IPS-18a (cell line): ENCODE data around the gene EEF1A2.
A peak's percentile ranks its signal among the peaks of the same experiment; 100 is the strongest.

Experiments
- H3K27ac ChIP-seq: one replicate; pipeline ENCODE4 v1.5.1; 2013; ENCODE audit warnings: low read length
- H3K27me3 ChIP-seq: one replicate; pipeline ENCODE4 v1.6.1; 2013; ENCODE audit warnings: mild to moderate bottlenecking, low read length; ENCODE audit not compliant: control insufficient read depth, insufficient read depth
- H3K36me3 ChIP-seq: one replicate; pipeline ENCODE4 v1.6.1; 2013; ENCODE audit warnings: low read depth, low read length; ENCODE audit not compliant: control insufficient read depth
- H3K4me1 ChIP-seq: one replicate; pipeline ENCODE4 v1.6.1; 2013; ENCODE audit warnings: low read depth, low read length; ENCODE audit not compliant: control insufficient read depth
- H3K4me3 ChIP-seq: one replicate; pipeline ENCODE4 v1.5.1; 2013; ENCODE audit warnings: low read length
- H3K9ac ChIP-seq: one replicate; pipeline ENCODE4 v1.6.1; 2013; ENCODE audit warnings: mild to moderate bottlenecking, low read length, moderate library complexity
- H3K9me3 ChIP-seq: one replicate; pipeline ENCODE4 v1.6.1; 2013; ENCODE audit warnings: low read depth, low read length; ENCODE audit not compliant: control insufficient read depth

Gene EEF1A2

DNA sequence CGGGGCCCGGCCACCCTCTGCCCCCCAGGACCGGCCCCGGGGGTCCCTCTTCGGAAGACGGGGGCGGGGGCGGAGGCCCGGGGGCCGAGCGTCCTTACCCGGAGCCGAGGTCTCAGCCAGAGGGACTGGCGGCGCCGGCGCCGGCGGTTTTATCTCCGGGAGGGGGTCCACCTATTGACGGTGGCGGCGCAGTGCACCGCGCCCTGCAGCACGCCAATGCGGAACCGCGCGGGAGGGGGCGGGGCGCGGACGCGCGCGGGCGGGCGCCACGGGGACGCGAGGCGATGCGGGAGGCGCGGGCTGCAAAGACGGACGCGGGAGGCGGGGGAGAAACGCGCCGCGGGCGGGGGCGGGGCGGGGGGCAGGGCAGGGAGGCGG, at the start of gene EEF1A2:
TSS of gene EEF1A2 (minus strand) at position 124 of the 378 bp plus-strand sequence. CDS start 1,320 bp downstream, outside the sequence.
- no peaks in the 10 kb centered on the region for H3K36me3 ChIP-seq
- H3K4me3 ChIP-seq, result peak within 1 kb of the TSS; percentile 33
- peaks cover 60% of the 10 kb centered on the region for H3K27me3 ChIP-seq
- H3K27ac ChIP-seq, result no peak within 1 kb of the TSS
- H3K4me1 ChIP-seq, result peaks cover 4% of the 10 kb centered on the region
- no peak within 1 kb of the TSS for H3K9ac ChIP-seq
- H3K9me3 ChIP-seq, result no peaks in the 10 kb centered on the region

DNA sequence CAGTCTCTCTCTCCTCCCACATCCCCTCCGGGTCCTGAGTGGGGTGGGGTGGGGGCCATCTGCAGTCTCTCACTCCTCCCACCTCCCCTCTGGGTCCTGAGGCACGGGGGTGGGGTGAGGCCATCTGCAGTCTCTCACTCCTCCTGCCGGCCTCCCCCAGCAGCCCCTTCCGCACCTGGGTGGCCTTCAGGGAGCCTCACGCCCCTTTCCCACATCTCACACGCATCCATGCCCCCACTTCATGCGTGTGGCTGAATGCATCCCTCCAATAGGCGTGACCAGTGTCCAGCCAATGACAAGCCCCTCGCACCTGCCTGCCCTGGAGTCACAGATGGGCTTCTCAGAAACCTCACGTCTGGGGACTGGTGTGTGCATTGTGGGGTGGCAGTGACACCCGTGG, 49.7 kb upstream of the EEF1A2 start:
- Histone ChIP-seq H3K36me3 (no peaks in the 10 kb centered on the region), H3K27me3 (no peaks in the 10 kb centered on the region), H3K27ac (no peak overlapping the region), H3K4me3 (no peak overlapping the region), H3K4me1 (peaks cover 10% of the 10 kb centered on the region), H3K9me3 (no peaks in the 10 kb centered on the region), H3K9ac (no peak overlapping the region)

- Histone ChIP-seq H3K4me1 (peaks cover 7% of the 10 kb centered on the region), H3K4me3 (no peak within 1 kb of the TSS), H3K9ac (no peak within 1 kb of the TSS), H3K27ac (no peak within 1 kb of the TSS), H3K36me3 (no peaks in the 10 kb centered on the region), H3K9me3 (no peaks in the 10 kb centered on the region), H3K27me3 (no peaks in the 10 kb centered on the region)
Measured at GRCh38 chr20:63547725-63548480, 49.0 kb upstream of the EEF1A2 start, which contains the start of gene SRMS. Gene SRMS (minus strand): TSS chr20:63547749. CDS start chr20:63547463, 286 bp downstream.

GRCh38 chr20:63546956-63547724, 48.3 kb upstream of the EEF1A2 start:
- Histone ChIP-seq H3K36me3 (no peaks in the 10 kb centered on the region), H3K4me1 (no peaks in the 10 kb centered on the region), H3K4me3 (no peak overlapping the region), H3K9ac (no peak overlapping the region), H3K9me3 (no peaks in the 10 kb centered on the region), H3K27me3 (no peaks in the 10 kb centered on the region), H3K27ac (no peak overlapping the region)

GRCh38 chr20:63546256-63546955, 47.5 kb upstream of the EEF1A2 start:
- Histone ChIP-seq H3K27ac (no peak overlapping the region), H3K4me3 (no peak overlapping the region), H3K4me1 (no peaks in the 10 kb centered on the region), H3K27me3 (no peaks in the 10 kb centered on the region), H3K9ac (no peak overlapping the region), H3K9me3 (no peaks in the 10 kb centered on the region), H3K36me3 (no peaks in the 10 kb centered on the region)

GRCh38 chr20:63545814-63546213, 46.9 kb upstream of the EEF1A2 start:
- Histone ChIP-seq H3K9me3 (no peaks in the 10 kb centered on the region), H3K27me3 (no peaks in the 10 kb centered on the region), H3K27ac (no peak overlapping the region), H3K36me3 (no peaks in the 10 kb centered on the region), H3K4me1 (no peaks in the 10 kb centered on the region), H3K4me3 (no peak overlapping the region), H3K9ac (no peak overlapping the region)

DNA sequence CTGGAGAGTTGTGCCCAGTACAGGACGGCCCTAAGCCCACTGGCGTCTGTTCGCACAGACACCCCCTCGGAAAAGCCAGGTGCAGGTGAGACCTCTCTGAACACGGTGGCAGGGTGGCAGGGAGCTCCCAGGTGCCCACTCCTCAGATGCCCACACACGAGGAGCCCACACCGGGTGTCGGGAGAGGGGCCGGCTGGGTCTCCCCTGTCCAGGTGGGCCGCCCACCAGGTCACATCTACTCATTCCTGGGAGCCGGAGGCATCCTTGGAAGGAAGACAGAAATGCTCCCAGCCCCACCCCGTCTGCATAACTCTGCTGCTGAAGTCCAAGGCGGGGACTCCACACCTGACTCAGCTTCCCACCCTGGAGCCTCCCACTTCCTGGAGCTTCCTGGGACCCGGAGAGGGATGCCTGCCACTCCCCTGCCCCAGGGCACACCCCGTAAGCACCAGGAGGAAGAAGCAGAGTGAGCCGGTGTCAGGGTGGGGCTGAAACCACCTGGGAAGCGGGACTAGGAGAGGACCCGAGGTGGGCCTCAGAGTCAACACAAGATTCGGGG, 46.2 kb upstream of the EEF1A2 start:
- no peaks in the 10 kb centered on the region for H3K27me3 ChIP-seq
- no peak overlapping the region for H3K9ac ChIP-seq
- H3K4me3 ChIP-seq, result no peak overlapping the region
- H3K36me3 ChIP-seq, result no peaks in the 10 kb centered on the region
- H3K4me1 ChIP-seq, result no peaks in the 10 kb centered on the region
- H3K27ac ChIP-seq, result no peak overlapping the region
- no peaks in the 10 kb centered on the region for H3K9me3 ChIP-seq

GRCh38 chr20:63544241-63544957, 45.5 kb upstream of the EEF1A2 start:
- Histone ChIP-seq H3K4me3 (no peak overlapping the region), H3K9me3 (no peaks in the 10 kb centered on the region), H3K36me3 (no peaks in the 10 kb centered on the region), H3K9ac (no peak overlapping the region), H3K27ac (no peak overlapping the region), H3K4me1 (no peaks in the 10 kb centered on the region), H3K27me3 (no peaks in the 10 kb centered on the region)

DNA sequence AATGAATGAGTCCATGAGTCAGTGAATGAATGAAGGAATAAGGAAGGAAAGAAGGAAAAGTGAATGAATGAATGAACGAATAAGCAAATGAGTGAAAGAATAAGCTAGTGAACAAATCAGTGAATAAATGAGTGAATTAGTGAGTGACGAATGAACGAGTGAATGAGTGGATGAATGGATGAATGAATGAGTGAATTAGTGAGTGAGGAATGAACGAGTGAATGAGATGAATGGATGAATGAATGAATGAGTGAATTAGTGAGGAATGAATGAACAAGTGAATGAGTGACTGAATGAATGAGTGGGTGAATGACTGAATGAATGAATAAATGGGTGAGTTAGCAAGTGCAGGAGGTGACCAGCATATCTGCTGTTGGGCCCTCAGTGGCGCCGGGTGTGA, 44.9 kb upstream of the EEF1A2 start:
- H3K4me1 ChIP-seq, result no peaks in the 10 kb centered on the region
- no peaks in the 10 kb centered on the region for H3K27me3 ChIP-seq
- H3K9me3 ChIP-seq, result no peaks in the 10 kb centered on the region
- H3K4me3 ChIP-seq, result no peak overlapping the region
- no peak overlapping the region for H3K27ac ChIP-seq
- no peak overlapping the region for H3K9ac ChIP-seq
- H3K36me3 ChIP-seq, result no peaks in the 10 kb centered on the region

- H3K36me3 ChIP-seq, result no peaks in the 10 kb centered on the region
- no peak overlapping the region for H3K4me3 ChIP-seq
- no peaks in the 10 kb centered on the region for H3K4me1 ChIP-seq
- H3K9me3 ChIP-seq, result no peaks in the 10 kb centered on the region
- no peak overlapping the region for H3K9ac ChIP-seq
- no peaks in the 10 kb centered on the region for H3K27me3 ChIP-seq
- no peak overlapping the region for H3K27ac ChIP-seq
Measured at GRCh38 chr20:63543131-63543530, 44.2 kb upstream of the EEF1A2 start.

DNA sequence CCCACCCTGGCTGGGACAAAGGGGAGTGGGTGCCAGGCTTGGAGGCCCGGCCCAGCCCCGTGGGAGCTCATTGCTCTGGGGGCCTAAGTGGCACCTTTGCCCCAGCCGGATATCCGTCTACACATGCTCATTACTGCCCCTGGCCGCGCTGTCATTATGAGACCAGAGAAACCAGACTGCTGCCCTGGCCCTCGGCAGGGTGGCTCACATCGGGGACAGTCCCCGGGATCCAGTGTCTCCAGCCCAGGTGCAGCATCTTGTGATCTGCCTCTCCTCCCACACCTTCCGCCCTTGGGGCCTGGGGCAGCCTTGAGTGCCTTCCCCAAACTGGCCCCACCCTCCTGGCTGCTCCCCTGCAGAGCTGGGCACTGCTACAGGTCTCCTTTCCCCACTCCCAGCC, 43.8 kb upstream of the EEF1A2 start:
- Histone ChIP-seq H3K9ac (no peak overlapping the region), H3K27me3 (no peaks in the 10 kb centered on the region), H3K4me3 (no peak overlapping the region), H3K36me3 (no peaks in the 10 kb centered on the region), H3K27ac (no peak overlapping the region), H3K9me3 (no peaks in the 10 kb centered on the region), H3K4me1 (no peaks in the 10 kb centered on the region)
